ENCODE results near the gene PER1.

The PER1 gene

DNA sequence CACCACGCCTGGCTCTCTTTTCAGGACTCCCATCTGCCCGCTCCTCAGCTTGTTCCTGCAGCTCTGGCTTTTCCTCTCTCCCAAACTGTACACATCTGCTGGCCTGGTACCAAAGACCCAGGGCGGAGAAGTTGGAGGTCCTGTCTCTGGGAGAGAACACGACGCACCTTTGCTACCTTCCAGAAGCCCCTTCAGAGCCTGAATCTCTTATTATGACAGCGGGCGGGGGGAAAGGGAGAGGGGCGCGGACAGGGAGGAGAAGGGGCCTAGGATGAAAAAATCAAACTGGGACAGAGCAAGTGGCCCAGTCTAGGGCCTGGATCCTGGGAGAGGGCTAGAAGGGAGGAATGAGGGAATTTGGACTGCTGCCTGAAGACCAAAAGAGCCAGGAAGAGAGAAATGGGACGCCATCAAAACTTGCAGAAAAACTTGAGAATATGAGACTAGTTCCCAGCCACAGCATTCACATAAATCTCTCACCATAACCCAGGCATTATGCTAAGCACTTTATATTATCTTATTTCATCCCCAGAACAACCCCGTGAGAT lies 2.5 kb upstream of the PER1 start:
- DNase-seq (ENCODE audit: low read depth in 2 of 2): no peak

DNA sequence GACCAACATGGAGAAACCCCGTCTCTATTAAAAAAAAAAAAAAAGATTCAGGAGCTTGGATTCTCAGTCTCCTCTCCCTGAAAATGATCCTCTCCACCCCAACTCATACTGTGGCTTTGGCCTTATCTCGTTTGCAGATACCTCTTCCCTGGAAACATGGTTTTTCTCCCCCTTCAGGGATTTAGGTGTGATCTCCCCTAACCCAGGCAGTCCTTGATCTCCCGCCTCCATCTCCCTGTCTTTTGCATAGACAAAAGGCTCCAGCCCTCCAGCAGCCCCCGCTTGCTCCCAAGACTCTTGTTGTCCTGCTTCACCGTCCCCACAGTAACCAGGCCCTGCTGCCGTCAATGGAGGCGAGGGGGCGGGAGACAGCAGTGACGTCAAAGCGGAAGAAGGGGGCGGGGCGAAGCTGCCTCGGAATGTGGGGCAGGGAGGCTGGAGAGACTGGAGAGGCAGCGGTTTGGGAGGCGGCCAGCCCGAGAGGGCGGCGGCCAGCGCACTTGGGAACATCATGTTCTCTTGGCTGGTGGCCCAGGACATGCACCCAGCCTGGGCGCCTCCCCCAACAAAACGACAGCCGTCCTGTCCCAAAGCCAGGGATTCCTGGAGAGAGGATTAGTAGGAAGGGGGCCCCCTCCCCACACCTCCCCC lies 1.9 kb upstream of the PER1 start:
- peak; percentile 97 for DNase-seq (ENCODE audit: low read depth in 2 of 2)

DNA sequence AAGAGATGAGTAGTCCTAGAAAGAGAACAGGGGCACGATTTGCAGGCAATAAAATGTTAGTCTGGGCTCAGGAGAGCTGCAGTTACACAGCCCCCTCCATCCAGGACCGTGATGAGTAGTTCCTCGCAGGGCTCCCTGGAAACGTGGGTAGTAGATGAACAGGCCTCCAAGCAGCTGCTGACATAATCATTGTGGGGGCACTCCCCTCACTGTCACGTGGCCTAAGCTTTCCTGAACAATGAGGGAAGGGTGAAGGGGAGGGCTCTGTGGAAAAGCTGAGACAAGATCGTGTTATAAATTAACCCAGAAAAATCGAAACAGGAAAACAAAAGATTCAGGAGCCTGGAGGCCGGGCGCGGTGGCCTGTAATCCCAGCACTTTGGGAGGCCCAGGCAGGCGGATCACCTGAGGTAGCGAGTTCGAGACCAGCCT lies 1.3 kb upstream of the PER1 start:
- DNase-seq (ENCODE audit: low read depth in 2 of 2): peak; percentile 92 to 94

- no peak for DNase-seq (ENCODE audit: low read depth in 2 of 2)
These were observed 837 bp upstream of the PER1 start for GRCh38 chr17:8153031-8153451.

- DNase-seq (ENCODE audit: low read depth in 2 of 2): no peak
These were observed 528 bp downstream of the PER1 start for GRCh38 chr17:8151641-8152111.

DNA sequence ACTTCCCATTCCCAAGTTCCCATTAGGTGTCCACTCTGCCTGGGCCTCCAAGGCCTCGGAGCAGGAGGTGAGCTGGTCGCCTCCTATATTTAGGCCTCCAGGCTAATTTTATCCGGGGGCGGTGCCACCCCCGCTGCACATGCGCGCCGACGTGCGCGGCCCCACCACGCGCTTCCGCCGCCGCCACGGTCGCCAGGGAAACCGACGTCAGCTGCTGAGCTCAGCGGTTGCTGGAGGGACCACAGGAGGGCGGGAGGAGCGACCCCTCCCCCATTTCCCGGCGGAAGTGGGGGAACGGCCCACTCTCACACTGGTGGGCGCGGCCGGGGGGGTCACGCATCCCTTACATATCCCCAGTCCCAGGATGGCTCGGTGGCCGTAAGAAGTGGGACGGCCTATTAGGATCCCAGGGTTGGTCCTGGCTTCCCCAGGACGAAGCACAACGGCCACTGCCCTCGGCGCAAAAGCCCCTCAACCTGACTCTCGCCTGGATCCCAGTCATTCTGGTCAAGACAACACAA lies 1.0 kb downstream of the PER1 start:
- peak; percentile 66 to 67 for DNase-seq (ENCODE audit: low read depth in 2 of 2)

DNA sequence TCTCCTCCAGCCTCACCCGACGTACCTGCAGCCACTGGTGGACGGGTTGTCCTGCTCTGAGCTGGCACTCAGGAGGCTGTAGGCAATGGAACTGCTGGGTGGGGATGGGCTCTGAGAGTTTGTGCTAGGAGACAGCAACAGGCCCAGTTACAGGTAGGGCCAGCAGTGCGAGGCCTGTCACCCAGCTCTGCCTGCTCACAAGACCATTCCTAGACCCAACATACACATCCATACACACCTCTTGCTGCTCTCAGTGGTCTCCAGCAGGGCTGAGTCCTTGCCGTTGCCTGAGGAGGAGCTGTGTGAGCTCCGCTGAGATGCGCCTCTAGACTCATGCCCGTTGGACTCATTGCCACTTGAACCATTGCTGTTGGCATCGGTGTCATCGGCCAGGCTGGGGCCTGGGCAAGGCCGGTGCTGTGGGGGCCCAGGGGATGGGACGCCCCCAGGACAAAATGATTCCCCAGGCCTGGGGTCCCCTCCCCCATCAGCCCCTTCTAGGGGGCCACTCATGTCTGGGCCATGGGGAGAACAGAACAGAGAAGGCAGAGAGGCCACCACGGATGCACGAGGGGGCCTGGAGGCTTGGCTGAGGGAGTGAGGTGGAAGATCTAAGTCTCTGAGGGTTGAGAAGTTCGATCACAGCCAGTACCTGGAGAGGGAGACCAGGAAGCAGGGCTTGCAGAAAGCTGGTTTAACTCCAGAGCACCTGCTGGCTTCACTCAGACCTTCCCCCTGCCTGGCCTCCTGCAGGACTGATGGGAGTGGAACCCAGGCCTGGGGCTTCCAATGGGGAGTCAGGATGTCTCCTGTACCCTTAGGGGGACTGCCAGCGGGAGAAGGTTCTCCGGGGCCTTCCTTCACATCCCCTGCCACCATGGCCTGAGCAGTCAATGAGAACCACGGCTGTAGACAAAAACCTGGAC lies 1.7 kb downstream of the PER1 start:
- DNase-seq (ENCODE audit: low read depth in 2 of 2): no peak

DNA sequence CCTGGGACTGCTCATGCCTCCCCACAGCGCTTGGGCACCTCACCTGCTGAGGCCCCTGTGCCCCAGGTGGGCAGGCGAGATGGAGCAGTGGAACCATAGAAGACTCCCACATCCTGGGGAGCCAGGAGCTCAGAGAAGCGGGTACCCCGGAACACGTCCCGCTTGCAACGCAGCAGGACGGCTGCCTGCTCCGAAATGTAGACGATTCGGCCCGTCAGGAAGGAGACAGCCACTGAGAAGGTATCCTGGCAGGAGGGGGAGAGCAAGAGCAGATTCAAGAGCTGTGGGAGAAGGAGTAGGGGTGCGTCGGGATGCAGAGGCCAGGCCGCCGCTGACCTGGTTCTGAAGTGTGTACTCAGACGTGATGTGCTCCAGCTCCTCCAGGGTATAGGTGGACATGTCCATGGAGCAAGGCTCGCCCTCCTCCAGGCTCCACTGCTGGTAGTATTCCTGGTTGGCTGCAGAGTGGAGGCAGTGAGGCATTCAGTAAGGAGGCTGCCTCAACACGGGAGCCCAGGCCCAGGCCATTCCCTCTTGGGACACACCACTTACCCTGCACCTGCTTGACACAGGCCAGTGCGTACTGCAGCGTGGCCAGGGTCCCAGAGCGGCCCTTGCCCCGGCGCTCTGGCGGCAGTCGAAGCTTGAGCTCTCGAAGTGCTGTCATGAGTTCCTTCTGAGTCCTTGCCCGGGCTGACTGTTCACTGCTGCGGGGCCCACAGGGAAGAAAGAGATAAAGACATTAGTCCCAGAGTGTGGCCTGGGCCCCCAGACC lies 2.6 kb downstream of the PER1 start:
- DNase-seq (ENCODE audit: low read depth in 2 of 2): no peak

DNA sequence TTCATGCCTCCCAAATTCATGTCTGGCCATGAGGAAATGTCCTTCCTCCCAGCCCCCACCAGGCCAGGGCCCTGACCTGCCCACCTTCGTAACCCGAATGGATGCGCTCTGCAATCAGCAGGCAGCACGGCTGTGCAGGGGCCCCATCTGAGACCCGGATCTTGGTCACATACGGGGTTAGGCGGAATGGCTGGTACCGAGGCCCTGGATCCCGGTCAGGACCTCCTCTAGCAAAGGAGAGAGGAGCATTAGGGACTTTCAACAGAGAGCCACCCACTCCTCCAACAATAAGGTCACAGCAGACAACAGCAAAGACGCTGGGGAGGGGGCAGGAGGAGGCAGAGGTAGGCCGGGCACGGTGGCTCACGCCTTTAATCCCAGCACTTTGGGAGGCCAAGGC lies 3.6 kb downstream of the PER1 start:
- DNase-seq (ENCODE audit: low read depth in 2 of 2): no peak

DNA sequence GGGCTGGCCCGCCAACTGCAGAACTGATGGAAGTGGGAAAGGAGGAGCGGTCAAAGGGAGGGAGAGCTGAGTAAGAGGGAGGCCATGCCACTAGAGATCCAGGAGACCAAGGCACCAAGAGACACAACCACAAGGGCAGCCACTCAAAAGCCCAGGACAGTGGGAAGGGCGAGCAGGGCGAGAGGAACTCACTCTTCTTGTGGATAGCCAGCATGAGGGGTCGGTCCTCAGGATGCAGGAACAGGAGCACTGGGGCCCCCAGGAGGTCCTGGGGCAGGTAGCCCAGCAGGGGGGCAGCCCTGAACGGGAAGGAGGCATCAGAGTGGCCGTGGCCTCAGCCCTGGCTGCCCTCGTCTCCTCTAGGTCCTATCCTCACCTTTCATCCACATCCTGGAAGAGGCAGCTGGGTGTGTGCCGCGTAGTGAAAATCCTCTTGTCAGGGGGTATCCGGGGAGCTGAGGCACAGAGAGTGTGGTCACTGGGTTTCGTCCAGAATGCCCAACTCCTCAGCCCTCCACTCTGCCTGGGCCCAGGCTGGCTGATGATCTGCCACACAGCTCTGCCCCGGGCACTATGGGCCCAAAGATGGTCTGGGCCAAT lies 4.3 kb downstream of the PER1 start:
- DNase-seq (ENCODE audit: low read depth in 2 of 2): no peak

- no peak for DNase-seq (ENCODE audit: low read depth in 2 of 2)
These were observed 4.9 kb downstream of the PER1 start for GRCh38 chr17:8147141-8147804.

DNA sequence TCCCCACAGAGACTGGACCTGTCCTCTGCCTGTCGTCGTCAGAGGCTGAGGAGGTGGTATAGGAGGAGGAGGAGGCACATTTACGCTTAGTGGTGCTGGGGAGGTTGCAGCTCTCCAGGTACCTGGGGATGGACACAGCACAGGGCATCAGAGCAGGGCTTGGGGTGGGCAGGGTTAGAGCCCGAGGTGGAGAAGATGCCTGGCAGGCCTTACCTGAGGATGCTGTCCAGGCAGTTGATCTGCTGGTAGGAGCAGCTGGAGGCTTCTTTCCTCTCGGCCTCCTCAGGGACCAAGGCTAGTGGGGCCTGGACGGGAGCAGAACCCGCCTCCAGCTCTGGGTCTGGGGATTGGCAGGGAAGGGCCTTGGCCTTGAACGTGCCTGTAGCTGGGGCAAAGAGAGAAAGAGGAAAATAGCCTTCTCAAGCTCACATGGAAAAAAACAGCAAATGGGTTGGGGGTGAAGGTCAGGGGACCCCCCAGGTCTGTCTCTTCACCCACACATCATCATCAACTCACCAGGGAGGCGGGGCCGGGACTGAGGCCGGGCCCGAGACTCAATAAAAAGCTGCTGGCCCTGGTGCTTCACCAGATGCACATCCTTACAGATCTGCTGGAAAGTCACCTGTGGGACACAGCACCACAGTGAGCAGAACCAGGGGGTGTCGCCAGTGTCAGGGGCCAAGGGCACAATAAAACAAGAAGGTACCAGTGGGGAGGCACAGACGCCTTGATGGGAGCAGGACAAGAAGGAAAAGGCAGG lies 5.6 kb downstream of the PER1 start:
- no peak for DNase-seq (ENCODE audit: low read depth in 2 of 2)

DNA sequence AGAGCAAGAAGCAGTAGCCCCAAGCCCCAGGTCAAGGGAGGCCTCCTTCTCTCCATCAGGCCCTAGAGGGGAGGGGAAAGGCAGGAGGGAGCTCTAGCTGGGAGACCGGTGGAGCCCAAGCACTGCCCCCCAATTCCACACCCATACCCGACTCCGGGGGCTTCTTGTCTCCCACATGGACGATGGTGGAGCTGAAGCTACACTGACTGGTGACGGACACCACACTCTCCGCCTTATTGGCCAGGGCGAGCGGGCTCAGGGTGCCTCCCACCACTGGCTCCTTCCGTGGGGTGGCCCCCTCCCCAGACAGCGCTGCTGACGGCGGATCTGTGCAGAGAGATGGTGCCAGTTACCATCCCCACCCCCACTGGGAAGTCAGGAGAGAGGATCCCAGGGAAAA lies 6.4 kb downstream of the PER1 start:
- no peak for DNase-seq (ENCODE audit: low read depth in 2 of 2)

GRCh38 chr17:8144401-8145231 lies 7.6 kb downstream of the PER1 start:
- no peak for DNase-seq (ENCODE audit: low read depth in 2 of 2)

GRCh38 chr17:8143581-8144400 lies 8.4 kb downstream of the PER1 start:
- DNase-seq (ENCODE audit: low read depth in 2 of 2): no peak

DNA sequence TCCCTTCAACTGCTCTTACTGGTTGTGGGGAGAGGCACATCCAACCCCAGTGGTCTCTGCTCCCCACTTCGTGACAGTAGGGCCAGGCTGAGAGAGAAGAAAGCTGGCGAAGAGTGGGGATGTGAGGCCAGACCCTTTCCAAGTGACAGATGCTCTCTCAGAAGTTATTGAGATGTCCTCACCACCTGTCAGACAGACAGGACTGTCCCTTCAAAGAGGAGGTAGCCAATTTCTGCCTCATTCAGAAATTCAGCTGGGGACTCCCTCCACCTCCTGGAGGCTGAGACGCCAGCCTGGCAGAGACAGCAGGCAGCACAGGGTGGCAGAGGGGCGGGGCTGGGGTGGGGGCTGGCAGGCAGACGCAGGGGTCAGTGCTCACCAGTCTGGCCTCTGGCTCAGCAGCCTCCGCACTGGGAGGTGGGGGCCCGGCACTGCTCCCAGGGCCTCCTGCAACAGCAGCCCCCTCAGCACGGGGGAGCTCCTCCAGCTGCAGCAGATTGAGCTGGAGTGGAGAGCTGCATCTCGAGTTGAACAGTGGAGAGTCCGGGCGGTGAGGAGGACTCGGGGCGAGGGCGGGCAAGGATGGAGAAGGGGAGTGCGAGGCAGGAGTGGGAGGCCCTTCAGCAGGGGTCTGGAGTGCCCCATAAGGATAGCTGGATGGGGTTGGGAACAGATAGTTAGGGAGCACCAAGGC lies 9.2 kb downstream of the PER1 start:
- DNase-seq (ENCODE audit: low read depth in 2 of 2): no peak

DNA sequence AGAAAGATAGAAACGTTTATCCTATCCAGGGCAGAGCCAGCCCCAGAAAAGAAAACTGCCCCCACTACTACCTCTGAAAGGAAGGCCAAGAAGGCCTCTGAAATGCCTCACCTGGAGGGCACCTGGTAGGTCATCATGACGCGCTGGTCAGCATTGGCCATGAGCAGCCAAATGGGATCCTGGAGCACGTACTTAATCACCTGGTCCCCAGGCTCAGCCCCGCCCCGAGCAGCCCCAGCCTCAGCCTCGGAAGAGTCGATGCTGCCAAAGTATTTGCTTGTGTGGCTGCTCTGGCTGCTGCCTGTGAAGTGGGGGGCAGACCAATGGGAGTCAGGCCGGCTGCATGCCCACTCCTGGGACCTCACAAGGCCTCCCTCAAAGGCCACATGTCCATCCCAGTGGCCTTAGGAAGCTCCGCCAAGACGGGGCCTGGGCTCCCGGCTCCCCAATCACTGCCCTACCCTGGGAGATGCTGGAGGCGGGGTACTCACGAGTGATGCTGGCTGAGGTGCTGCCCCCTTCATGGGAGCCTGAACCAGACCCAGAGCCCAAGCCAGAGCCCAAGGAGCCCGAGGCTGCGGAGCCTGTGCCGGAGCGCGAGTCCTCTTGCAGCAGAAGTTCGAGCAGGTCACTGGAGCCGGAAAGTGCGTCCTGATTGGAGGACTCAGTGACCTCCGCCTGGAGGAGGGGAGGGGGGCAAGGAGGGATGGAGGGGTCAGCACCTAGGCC lies 9.9 kb downstream of the PER1 start:
- no peak for DNase-seq (ENCODE audit: low read depth in 2 of 2)
